Peyer's patch (tissue), 4 donors: Measurements from ENCODE around the gene RAPH1. TPM values are rescaled to one million over a fixed set of nuclear protein-coding genes. Genes with fewer than 3 reads are reported as not detected.

ENCODE experiments used
- DNase-seq, 3 donors: peaks; one replicate each; pipeline ENCODE4 v3.0.0-alpha.2; 2017 to 2019
- H3K27ac ChIP-seq, 4 donors: fragments of 200-600 bp; sonication (generic); one replicate each; pipeline ENCODE4 v1.5.1; 2016 to 2019
- H3K27me3 ChIP-seq, 2 donors: fragments of 200-600 bp; sonication (generic); one replicate each; pipeline ENCODE4 v1.5.1; 2019
- H3K36me3 ChIP-seq, 3 donors: fragments of 200-600 bp; sonication (generic); one replicate each; pipeline ENCODE4 v1.5.1; 2016 to 2019
- H3K4me1 ChIP-seq, 4 donors: fragments of 200-600 bp; sonication (generic); one replicate each; pipeline ENCODE4 v1.5.1; 2016 to 2019
- H3K4me3 ChIP-seq, 4 donors: fragments of 200-600 bp; sonication (generic); 1 replicate in 3 of 4; 2 replicates in 1 of 4; pipeline ENCODE4 v1.5.1; 2016 to 2019; ENCODE audit warnings: mild to moderate bottlenecking in 1 of 4
- H3K9me3 ChIP-seq, 4 donors: fragments of 200-600 bp; sonication (generic); one replicate each; pipeline ENCODE4 v1.5.1; 2016 to 2019; ENCODE audit warnings: mild to moderate bottlenecking in 1 of 4
- CTCF ChIP-seq, 6 experiments: fragments of 450-650 bp in 4 of 6; fragments of 200-600 bp in 2 of 6; sonication (generic) in 1 of 6; IDR thresholded peaks; one replicate each; pipeline ENCODE4 v1.5.1; 2017 to 2019; ENCODE audit warnings: antibody characterized with exemption in 6 of 6, mild to moderate bottlenecking in 3 of 6, moderate library complexity in 1 of 6
- POLR2A ChIP-seq, 2 donors: fragments of 450-650 bp; IDR thresholded peaks; one replicate each; pipeline ENCODE4 v1.5.1; 2017; ENCODE audit warnings: antibody characterized with exemption in 2 of 2, mild to moderate bottlenecking in 2 of 2, moderate library complexity in 2 of 2
- total RNA-seq, 4 donors: library from RNA; depleted of rRNA; stranded (reverse); fragments of >200 nt; gene quantifications; one replicate each; pipeline ENCODE4 v1.1.0, GENCODE V29; 2016

The RAPH1 gene
- total RNA-seq, 4 donors from 2014 or later, result 31.4 to 103 (median 45.9) TPM

GRCh38 chr2:203366639-203367466 lies 168.2 kb downstream of the RAPH1 start:
- H3K4me1 ChIP-seq, result no peaks in the 10 kb centered on the region
- H3K9me3 ChIP-seq, result no peaks in the 10 kb centered on the region
- DNase-seq, result no peak
- no peak overlapping the region for H3K4me3 ChIP-seq
- no peak overlapping the region for H3K27ac ChIP-seq
- H3K36me3 ChIP-seq, result no peaks in the 10 kb centered on the region
- TF ChIP-seq POLR2A (IDR thresholded peaks at IDR 0.05), result no peak
- TF ChIP-seq CTCF (IDR thresholded peaks at IDR 0.05), result no peak
- H3K27me3 ChIP-seq, result no peaks in the 10 kb centered on the region

- no peaks in the 10 kb centered on the region for H3K36me3 ChIP-seq
- H3K9me3 ChIP-seq, result no peaks in the 10 kb centered on the region
- no peak overlapping the region for H3K27ac ChIP-seq
- no peaks in the 10 kb centered on the region for H3K4me1 ChIP-seq
- H3K27me3 ChIP-seq, result no peaks in the 10 kb centered on the region
- no peak for DNase-seq
- TF ChIP-seq CTCF (IDR thresholded peaks at IDR 0.05), result no peak
- TF ChIP-seq POLR2A (IDR thresholded peaks at IDR 0.05), result no peak
- H3K4me3 ChIP-seq, result no peak overlapping the region
Measured at GRCh38 chr2:203361922-203362321, 173.2 kb downstream of the RAPH1 start.

- TF ChIP-seq POLR2A (IDR thresholded peaks at IDR 0.05) (no peak), CTCF (IDR thresholded peaks at IDR 0.05) (no peak)
- no peak overlapping the region for H3K27ac ChIP-seq
- no peak overlapping the region for H3K4me3 ChIP-seq
- no peaks in the 10 kb centered on the region for H3K9me3 ChIP-seq
- H3K36me3 ChIP-seq, result no peaks in the 10 kb centered on the region
- H3K4me1 ChIP-seq, result no peaks in the 10 kb centered on the region
- DNase-seq, result no peak
- H3K27me3 ChIP-seq, result no peaks in the 10 kb centered on the region
Measured at GRCh38 chr2:203361495-203361894, 173.6 kb downstream of the RAPH1 start.

- no peaks in the 10 kb centered on the region for H3K9me3 ChIP-seq
- no peak overlapping the region for H3K4me3 ChIP-seq
- TF ChIP-seq CTCF (IDR thresholded peaks at IDR 0.05), result no peak
- TF ChIP-seq POLR2A (IDR thresholded peaks at IDR 0.05), result no peak
- H3K4me1 ChIP-seq, result no peaks in the 10 kb centered on the region
- no peaks in the 10 kb centered on the region for H3K36me3 ChIP-seq
- DNase-seq, result no peak
- no peak overlapping the region for H3K27ac ChIP-seq
- no peaks in the 10 kb centered on the region for H3K27me3 ChIP-seq
Measured at GRCh38 chr2:203360833-203361430, 174.2 kb downstream of the RAPH1 start.

- H3K27me3 ChIP-seq, result no peaks in the 10 kb centered on the region
- no peak overlapping the region for H3K4me3 ChIP-seq
- no peak for DNase-seq
- TF ChIP-seq POLR2A (IDR thresholded peaks at IDR 0.05), result no peak
- no peak for TF ChIP-seq CTCF (IDR thresholded peaks at IDR 0.05)
- no peaks in the 10 kb centered on the region for H3K4me1 ChIP-seq
- H3K27ac ChIP-seq, result no peak overlapping the region
- no peaks in the 10 kb centered on the region for H3K9me3 ChIP-seq
- H3K36me3 ChIP-seq, result no peaks in the 10 kb centered on the region
Measured at GRCh38 chr2:203359450-203359849, 175.7 kb downstream of the RAPH1 start.
